DMS53 treated with DMSO at 0.1 percent for 48 hours (cell line): ENCODE measurements around the gene RTN4RL2.

Experiments used
- DNase-seq: peaks from one replicate; lab custom pipeline; 2025; ENCODE audit not compliant: unreplicated experiment; lab: John Stamatoyannopoulos, UW

Gene RTN4RL2

GRCh38 chr11:57461841-57462489 lies 1.6 kb downstream of the RTN4RL2 start:
- no peak for DNase-seq

- DNase-seq, result no peak
These were observed 2.3 kb downstream of the RTN4RL2 start for GRCh38 chr11:57462597-57462996.

DNA sequence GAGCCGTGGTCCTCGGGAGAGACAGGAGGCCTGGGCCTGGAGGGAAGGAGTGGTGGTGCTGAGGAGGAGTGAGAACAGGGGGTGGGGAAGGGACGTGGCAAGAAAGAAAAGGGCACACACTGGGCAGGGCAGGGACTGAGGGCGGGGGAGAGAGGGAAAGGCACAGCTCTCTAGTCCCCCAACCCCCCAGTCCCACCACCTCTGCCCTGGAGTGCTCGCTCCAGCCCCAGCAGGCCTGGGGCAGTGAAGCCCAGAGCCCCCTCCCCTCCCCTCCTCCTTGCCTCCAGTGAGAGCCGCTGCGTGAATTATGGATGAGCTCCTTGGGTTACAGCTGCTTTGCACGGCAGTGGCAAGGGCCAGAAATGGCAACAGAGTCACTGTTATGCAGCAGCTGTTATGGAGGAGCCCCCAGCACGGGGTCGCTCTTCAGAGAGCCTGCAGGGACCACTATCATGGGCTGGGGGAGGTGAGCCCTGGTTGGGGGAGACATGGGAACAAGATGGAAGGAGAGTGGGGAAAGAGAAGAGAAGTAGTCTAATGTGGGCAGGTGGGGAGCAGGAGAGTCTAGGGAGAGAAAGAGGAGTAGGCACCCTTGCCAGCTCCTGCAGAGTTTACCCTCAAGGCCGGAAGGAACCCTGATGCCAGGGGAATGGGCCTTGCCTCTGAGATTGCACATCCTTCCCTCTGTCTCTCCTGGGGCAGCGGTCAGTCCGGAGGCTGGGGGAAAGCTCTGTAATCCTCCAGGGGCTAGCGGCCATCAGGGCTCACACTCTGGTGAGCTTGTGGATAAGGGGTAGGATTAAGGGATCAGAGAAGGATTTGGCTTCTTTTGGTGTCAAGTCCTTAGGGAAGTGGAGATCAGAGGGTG lies 3.6 kb downstream of the RTN4RL2 start:
- no peak for DNase-seq

DNA sequence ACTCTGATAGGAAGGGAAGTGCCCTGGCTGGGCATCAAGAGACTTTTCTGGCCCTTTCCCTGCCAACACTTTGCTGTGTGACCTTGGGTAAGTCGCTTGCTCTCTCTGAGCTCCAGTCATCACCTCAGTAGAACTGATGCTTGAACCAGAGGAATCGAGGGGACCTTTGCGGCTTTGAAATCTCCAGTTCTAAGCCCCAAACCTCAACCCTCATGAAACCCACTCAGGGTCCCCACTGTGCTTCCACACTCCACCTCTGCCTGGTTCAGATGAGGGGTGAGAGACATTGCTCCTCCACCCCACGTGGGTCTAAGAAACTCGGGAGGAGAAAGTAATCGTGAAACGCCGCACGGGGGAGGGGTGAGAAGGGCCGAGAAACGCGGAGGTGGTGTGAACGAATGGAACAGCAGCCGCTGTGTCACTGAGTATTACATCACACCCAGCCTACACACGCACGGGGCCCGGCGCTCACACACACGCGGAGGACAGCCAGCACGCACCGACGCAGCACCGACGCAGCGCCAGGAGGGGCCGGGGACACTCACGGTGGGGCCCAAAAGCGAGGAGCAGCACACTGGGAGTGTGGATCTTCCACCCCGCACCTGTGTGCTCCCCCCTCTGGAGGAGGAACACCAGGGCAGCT lies 4.3 kb downstream of the RTN4RL2 start:
- DNase-seq, result no peak

- no peak for DNase-seq
These were observed 6.4 kb downstream of the RTN4RL2 start for GRCh38 chr11:57466680-57467079.

DNA sequence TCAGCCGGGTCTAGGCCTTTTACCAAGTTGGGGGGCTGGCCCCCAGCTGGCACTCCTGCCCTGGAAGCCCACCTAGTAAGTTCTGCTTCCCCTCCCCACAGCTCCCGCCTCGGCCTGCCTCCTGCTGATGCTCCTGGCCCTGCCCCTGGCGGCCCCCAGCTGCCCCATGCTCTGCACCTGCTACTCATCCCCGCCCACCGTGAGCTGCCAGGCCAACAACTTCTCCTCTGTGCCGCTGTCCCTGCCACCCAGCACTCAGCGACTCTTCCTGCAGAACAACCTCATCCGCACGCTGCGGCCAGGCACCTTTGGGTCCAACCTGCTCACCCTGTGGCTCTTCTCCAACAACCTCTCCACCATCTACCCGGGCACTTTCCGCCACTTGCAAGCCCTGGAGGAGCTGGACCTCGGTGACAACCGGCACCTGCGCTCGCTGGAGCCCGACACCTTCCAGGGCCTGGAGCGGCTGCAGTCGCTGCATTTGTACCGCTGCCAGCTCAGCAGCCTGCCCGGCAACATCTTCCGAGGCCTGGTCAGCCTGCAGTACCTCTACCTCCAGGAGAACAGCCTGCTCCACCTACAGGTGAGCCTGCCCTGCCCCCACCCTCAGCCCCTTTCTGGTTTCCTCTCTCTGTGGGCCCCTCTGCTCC lies 7.3 kb downstream of the RTN4RL2 start:
- no peak for DNase-seq

DNA sequence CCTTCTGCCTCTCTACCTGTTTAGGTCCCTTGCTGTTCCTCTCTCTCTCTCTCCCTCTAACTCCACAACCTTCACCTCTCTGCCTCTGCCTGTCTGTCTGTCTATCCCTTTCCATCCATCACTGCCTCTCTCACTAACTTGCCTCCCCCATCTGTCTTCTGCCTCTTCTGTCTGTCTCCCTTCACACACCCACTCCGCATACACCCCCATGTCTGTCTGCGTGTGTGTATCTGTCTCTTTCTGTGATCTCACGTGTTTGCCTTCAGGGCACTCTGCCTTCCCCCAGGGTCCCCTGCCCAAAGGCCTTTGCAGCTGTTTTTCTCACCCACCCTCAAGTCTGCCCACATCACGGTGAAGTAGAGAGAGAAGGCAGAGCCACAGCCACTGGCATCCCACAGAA lies 7.9 kb downstream of the RTN4RL2 start:
- DNase-seq, result no peak

DNA sequence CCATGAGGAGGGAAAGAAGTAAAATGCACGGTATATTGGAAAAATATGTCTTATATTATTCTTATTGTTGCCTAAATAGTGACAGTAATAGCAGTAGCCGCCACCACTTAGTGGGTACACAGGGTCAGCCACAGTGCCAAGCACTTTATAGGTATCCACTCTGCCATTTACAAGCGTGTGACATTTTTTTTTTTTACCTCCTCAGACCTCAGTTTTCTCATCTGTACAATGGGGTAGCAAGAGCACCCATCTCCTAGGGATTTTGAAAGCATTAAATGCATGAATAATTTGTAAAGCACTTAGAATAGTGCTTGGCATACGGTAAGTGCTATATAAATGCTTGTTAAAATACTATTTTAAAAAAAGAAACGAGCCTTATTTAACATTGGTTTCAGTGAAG lies 8.9 kb downstream of the RTN4RL2 start:
- DNase-seq, result no peak

DNA sequence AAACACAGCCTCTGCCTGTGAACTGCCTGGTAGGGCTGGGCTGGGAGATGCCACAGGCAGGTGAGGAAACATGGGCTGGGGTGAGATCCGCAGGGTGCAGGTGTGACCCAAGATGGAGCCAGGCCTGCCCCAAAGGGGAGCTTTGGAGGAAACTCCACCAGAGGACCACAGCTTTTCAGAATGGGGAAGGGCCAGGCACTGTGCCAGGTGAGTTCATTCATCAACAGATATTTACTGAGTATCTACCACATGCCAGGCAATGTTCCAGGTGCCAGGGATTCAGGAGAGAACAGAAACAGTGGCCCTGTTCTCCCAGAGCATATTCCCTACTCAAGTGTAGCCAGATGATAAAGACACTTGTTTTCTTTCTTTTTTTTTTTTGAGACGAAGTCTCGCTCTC lies 11.2 kb downstream of the RTN4RL2 start:
- DNase-seq, result no peak

DNA sequence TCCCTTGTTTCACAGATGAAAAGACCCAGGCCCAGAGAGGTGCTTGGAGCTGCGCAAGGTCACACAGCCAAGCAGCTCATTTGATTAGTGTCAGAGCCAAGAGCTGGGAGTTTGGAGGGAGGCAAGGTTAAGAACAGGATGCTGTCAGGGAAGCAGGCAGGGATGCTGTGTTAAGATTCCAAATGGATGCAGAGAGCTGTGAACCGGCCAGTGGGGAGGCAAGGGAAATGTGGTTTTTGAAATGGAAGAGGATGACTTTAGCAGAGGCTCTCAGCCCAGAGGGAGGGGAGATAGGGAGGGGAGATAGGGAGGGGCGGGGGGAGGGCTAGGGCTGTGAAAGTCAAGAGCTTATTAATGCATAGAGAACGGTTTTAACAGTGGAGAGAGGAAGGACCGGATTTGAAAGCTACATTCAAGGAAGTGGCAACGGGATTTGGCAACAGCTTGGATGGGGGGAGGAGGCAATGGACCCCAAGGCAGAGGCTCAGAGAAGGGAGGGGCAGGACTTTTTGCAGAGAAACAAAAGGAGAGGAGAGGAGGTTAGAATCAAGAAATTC lies 13.0 kb downstream of the RTN4RL2 start:
- DNase-seq, result no peak

DNA sequence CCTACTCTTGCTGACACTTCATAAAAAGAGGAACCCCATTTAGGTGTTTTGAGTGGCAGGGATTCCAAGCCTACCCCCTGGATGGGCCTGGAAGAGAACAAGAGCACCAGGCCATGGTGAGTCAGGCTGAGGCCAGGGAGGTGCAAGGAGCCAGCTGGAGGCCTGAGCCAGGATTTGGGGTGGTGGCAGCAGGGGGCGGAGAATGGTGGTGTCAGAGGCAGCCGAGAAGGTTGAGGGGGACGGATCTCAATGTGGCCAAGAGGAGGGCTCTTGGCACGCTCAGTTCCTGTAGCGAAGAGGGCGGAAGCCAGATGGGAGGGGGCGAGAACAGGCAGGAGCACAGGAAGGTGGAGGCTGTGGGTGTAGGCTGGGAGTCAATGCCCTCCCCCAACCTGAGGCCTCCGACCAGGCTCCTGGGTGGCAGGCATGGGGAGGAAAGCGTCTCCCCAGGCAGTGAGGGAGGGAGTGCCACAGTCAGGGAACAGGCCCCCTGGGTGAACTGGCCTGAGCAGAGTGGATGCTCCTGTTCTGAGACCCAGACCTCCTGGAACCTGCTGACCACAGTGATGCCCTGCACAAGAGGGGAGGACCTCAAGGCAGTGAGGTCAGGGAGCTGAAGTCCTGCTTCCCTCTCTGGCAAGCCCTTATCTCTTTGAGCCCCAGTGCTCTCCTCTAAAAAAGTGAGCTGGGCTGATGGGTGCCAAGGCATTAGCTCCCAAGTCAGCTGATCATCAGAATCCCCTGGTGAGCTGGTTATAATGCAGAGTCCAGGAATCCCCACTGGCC lies 13.9 kb downstream of the RTN4RL2 start:
- no peak for DNase-seq

DNA sequence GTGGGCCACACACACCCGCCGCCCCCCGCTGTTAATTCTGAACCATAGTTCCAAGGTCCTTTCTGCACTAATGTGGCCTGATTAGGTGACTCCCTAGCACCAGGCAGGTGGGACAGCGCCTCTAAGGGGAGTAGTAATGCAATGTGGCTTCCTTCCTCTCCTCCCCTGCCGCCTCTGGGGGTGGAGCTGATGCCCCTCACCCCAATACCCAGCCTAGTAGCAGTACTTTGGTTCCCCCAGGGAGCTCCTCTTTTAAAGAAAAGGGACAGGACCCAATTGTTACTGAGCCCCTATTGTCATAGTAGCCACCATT lies 14.4 kb downstream of the RTN4RL2 start:
- no peak for DNase-seq

GRCh38 chr11:57475191-57475590 lies 14.9 kb downstream of the RTN4RL2 start:
- DNase-seq, result no peak

GRCh38 chr11:57475671-57476046 lies 15.3 kb downstream of the RTN4RL2 start:
- DNase-seq, result no peak

- no peak for DNase-seq
These were observed 15.9 kb downstream of the RTN4RL2 start for GRCh38 chr11:57476047-57476756.

DNA sequence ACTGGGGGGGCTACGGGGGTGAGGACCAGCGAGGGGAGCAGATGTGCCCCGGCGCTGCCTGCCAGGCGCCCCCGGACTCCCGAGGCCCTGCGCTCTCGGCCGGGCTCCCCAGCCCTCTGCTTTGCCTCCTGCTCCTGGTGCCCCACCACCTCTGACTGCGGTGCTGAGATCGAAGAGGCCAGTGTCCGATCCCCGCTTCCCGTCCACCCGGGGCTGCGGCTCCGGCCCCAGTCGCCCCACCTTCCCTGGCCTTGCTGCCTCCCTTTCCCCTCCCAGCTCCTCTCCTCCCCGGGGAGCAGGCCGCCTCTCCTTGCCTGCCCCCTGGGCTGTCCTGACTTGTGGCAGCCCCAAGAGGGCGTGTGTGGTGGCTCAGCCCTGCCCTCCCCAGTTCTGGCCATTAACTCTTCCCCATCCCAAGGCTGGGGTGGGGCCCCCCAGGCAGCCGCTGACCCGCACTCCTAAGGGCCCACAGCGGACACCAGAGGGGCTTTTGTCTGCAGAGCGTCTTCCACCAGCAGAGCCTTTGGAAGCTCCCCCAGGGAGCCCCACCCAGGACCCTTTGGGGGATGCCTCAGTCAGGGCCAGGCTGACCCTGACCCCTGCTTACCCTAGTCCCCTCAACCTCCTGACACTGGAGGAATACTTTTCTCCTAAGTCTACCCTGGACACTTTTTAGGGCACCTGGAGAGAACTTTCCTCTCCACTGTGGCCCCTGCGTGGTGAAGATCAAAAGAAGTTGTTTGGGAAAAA lies 16.6 kb downstream of the RTN4RL2 start:
- DNase-seq, result no peak

DNA sequence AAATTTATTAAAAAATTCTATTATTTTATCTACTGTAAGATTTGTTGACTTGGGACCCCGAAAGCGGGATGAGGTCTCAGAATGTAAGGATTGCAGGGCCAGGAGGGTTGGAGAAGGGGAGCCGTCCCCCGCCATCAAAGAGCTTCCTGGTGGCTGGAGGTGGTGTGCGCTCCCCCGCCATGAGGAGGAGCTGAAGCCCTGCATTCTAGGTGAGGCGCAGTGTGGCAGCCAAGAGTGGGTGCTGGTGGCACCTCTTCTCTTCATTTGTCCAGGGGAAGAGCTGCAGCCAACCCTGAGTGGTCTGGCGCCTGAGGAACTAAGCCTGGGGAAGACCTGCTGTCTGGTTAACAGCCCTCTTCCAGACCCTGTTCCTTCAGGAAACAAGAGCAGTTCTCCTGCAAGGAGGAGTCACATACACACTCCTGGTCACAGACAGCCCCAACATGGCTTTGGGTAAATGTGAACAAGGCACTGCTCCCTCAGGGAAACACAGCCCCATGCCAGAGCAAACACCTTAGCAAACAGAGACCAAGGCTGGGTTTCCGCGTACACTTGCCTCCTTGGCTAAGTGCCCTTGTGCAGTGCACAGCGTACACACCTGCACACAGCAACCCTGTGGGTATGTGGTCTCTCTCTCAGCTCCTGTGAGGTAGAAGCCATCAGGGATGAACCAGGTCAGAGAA lies 17.3 kb downstream of the RTN4RL2 start:
- DNase-seq, result no peak

- no peak for DNase-seq
These were observed 18.8 kb downstream of the RTN4RL2 start for GRCh38 chr11:57479021-57479663.
